Prostate gland (tissue), 2 donors: Measurements from ENCODE around the gene PGGHG. TPM values are rescaled to one million over a fixed set of nuclear protein-coding genes. Genes with fewer than 3 reads are reported as not detected.
"Not testable (repeated sequence)": the region's sequence is repeated elsewhere in the genome, so short reads cannot be mapped to it uniquely, and the experiment has no call there.

Experiments used
- DNase-seq: peaks from one replicate; pipeline ENCODE4 v3.0.0-alpha.2; 2019; ENCODE audit warnings: low spot score
- H3K27ac ChIP-seq, 2 donors: fragments of 200-600 bp; sonication (generic); 2 replicates each; pipeline ENCODE4 v1.5.1; 2017 to 2019
- H3K27me3 ChIP-seq: fragments of 200-600 bp; sonication (generic); replicated peaks from 2 replicates; pipeline ENCODE4 v1.5.1; 2019; ENCODE audit not compliant: insufficient read depth
- H3K36me3 ChIP-seq, 2 donors: fragments of 200-600 bp; sonication (generic); 1 replicate in 1 of 2; 2 replicates in 1 of 2; pipeline versions ENCODE4 v1.5.1 to v1.8.1; 2017 to 2019
- H3K4me1 ChIP-seq: fragments of 200-600 bp; sonication (generic); replicated peaks from 2 replicates; pipeline ENCODE4 v1.5.1; 2019
- H3K4me3 ChIP-seq, 2 donors: fragments of 200-600 bp; sonication (generic); 2 replicates each; pipeline ENCODE4 v1.5.1; 2017 to 2019
- H3K9me3 ChIP-seq: fragments of 200-600 bp; sonication (generic); 2 replicates; pipeline ENCODE4 v1.5.1; 2017
- POLR2A ChIP-seq: fragments of 450-650 bp; IDR thresholded peaks from one replicate; pipeline ENCODE4 v1.6.1; 2016; ENCODE audit warnings: antibody characterized with exemption, mild to moderate bottlenecking
- POLR2AphosphoS5 ChIP-seq: sonication (generic); formaldehyde crosslinking; IDR thresholded peaks from one replicate; pipeline ENCODE4 v1.6.1; 2017; ENCODE audit warnings: antibody characterized with exemption
- WGBS: methylation state at CpG from one replicate; pipeline ENCODE4 v1.1.5; 2018; 5-methylcytosine and 5-hydroxymethylcytosine counted together
- intact Hi-C: fragments of 100-400 bp; cut with DNase I; formaldehyde crosslinking; loops from one replicate; pipeline ENCODE4 v1.14.2; 2022
- total RNA-seq, 2 donors: library from RNA; depleted of rRNA; stranded (reverse); fragments of >200 nt; gene quantifications; one replicate each; pipeline ENCODE4 v1.1.0, GENCODE V29; 2016
- TF ChIP-seq, protein P1 (sequence below), 4 experiments: fragments of 200-600 bp in 2 of 4; fragments of 450-650 bp in 2 of 4; sonication (generic) in 2 of 4; IDR thresholded peaks; 1 replicate in 3 of 4; 2 replicates in 1 of 4; pipeline ENCODE4 v1.5.1; 2016 to 2019; ENCODE audit warnings: antibody characterized with exemption in 4 of 4, mild to moderate bottlenecking in 2 of 4, moderate library complexity in 2 of 4

PGGHG gene
- total RNA-seq, 2 donors from 2014 or later, result 18.4 to 63.1 TPM

DNA sequence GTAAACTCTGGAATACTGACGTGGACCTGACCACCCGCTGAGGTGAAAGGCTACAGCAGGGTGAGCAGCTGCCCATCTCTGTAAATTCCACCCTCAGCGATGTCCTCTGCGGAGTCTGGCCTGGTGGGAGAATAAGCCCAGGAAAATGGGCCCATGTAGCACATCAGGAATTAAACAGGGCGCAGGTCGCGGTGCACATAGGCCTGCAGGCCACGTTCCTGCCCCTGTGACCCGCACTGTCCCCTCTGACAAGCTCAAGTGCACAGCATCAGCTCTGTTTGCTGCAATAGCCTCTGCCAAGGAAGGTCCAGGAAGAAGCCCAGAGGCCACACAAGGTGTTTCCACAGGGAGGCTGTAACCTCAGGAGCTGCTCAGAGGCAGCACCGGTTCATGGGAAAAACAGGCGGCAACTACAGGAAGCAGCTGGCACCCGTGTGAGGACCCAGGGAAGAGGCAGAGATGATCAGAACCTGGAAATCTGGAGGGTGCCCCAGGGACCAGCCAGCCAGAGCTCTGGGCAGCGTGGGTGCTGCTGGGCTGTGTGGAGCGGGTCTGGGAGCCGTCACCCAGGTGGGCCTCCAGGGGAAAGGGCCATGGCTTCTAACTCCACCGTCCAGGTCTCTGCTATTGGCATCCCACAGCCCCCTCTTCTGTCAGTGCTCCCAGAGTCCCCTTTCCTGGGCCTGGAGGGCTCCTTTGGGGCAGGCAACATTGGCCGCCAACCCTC, 17.9 kb downstream of the PGGHG start:
- TF ChIP-seq, protein P1, sequence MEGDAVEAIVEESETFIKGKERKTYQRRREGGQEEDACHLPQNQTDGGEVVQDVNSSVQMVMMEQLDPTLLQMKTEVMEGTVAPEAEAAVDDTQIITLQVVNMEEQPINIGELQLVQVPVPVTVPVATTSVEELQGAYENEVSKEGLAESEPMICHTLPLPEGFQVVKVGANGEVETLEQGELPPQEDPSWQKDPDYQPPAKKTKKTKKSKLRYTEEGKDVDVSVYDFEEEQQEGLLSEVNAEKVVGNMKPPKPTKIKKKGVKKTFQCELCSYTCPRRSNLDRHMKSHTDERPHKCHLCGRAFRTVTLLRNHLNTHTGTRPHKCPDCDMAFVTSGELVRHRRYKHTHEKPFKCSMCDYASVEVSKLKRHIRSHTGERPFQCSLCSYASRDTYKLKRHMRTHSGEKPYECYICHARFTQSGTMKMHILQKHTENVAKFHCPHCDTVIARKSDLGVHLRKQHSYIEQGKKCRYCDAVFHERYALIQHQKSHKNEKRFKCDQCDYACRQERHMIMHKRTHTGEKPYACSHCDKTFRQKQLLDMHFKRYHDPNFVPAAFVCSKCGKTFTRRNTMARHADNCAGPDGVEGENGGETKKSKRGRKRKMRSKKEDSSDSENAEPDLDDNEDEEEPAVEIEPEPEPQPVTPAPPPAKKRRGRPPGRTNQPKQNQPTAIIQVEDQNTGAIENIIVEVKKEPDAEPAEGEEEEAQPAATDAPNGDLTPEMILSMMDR (IDR thresholded peaks at IDR 0.05), result no peak
- TF ChIP-seq POLR2A, result no peak
- TF ChIP-seq POLR2AphosphoS5, result no peak
- Histone ChIP-seq H3K27ac (peak overlapping the region in 1 of 2 donors; percentile 81), H3K4me3 (no peak overlapping the region), H3K4me1 (peaks cover under 1% of the 10 kb centered on the region), H3K9me3 (no peaks in the 10 kb centered on the region), H3K27me3 (no peaks in the 10 kb centered on the region), H3K36me3 (no peaks in the 10 kb centered on the region)
- DNase-seq, result no peak
- intact Hi-C loops, result loop anchor here (5.0 kb wide), 2 partner anchors 50 to 145 kb away; partner anchors contain the start of gene PTDSS2
- WGBS, result 93% methylated on average over 17 of the region's 17 CpGs

DNA sequence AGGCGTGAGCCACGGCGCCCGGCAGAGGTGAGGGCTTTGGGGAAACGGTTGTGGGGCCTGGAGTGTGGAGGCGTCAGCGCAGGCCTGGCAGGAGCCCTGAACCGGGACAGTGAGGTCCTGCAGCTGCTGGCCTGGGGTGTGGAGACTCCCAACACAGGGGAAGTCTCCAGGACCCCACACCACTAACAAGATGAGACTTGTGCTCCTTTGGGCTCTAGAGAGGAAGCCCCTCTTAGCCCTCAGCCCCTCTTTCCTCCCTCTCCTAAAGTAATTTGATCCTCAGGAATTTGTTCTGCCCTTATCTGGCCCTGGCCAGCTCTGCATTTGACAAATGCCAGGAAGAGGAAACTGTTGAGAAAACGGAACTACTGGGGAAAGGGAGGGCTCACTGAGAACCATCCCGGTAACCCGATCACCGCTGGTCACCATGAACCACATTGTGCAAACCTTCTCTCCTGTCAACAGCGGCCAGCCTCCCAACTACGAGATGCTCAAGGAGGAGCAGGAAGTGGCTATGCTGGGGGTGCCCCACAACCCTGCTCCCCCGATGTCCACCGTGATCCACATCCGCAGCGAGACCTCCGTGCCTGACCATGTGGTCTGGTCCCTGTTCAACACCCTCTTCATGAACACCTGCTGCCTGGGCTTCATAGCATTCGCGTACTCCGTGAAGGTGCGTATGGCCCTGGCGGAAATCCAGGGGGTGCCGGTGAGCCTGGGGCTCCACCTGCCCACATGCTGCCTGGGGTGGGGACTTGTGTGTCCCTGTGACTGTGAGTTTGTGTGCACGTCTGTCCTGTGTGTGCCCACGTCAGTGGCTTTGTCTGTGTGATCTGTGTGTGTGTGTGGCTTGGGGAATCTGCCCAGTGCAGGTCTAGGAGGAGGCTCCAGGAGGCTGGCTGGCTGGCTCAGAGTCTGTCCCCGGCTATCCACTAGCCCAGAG, 19.1 kb downstream of the PGGHG start, which contains the start of gene IFITM2:
Gene IFITM2 (plus strand): TSS at position 51 of the 943 bp plus-strand sequence. CDS start 377 bp downstream, at position 428.
- not testable (repeated sequence) for H3K27me3 ChIP-seq, DNase-seq, H3K36me3 ChIP-seq, H3K9me3 ChIP-seq
- intact Hi-C loops, result loop anchor here (5.0 kb wide), 2 partner anchors 49 to 144 kb away; partner anchors contain the start of gene PTDSS2
- peak within 1 kb of the TSS; percentile 23 to 29 for H3K4me3 ChIP-seq
- 43% methylated on average over 27 of the region's 28 CpGs for WGBS
- TF ChIP-seq, protein P1 (IDR thresholded peaks at IDR 0.05), result peak in 1 of 4 experiments; percentile 10
- peak; percentile 64 for TF ChIP-seq POLR2AphosphoS5
- H3K27ac ChIP-seq, result peak within 1 kb of the TSS; percentile 73 to 81
- peaks cover 11% of the 10 kb centered on the region for H3K4me1 ChIP-seq

DNA sequence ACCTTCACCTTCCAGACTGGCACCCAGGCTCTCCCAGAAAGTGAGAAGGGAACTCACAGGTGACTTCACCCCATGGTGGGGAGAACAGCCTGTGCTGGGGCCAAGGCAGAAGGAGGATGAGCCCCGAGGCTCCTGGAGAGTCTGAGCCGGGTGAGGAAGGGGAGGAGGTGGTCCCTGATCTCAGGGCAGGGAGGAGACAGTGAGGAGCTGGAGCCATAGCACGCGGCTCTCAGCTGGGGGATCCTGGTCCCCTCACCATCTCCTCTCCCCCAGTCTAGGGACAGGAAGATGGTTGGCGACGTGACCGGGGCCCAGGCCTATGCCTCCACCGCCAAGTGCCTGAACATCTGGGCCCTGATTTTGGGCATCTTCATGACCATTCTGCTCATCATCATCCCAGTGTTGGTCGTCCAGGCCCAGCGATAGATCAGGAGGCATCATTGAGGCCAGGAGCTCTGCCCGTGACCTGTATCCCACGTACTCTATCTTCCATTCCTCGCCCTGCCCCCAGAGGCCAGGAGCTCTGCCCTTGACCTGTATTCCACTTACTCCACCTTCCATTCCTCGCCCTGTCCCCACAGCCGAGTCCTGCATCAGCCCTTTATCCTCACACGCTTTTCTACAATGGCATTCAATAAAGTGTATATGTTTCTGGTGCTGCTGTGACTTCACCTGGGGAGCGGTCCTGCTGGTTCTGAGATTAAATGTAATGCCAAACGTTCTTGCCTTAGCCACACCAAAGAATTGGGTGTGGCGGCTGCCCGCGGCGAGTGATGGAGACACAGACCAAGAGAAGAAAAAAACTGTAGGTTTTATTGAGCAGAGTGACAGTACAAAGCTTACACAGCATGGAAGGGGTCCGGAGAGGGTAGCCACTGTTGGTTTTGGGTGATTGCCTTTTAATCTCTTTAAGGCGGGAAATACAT, 20.1 kb downstream of the PGGHG start:
- 60% methylated on average over 24 of the region's 24 CpGs for WGBS
- peak; percentile 17 for TF ChIP-seq POLR2A
- not testable (repeated sequence) for H3K36me3 ChIP-seq, H3K27me3 ChIP-seq, DNase-seq, H3K9me3 ChIP-seq
- peak overlapping the region; percentile 73 to 81 for H3K27ac ChIP-seq
- H3K4me1 ChIP-seq, result peaks cover 16% of the 10 kb centered on the region
- H3K4me3 ChIP-seq, result peak overlapping the region; percentile 17 to 23
- intact Hi-C loops, result loop anchor here (5.0 kb wide), 2 partner anchors 48 to 143 kb away; partner anchors contain the start of gene PTDSS2

DNA sequence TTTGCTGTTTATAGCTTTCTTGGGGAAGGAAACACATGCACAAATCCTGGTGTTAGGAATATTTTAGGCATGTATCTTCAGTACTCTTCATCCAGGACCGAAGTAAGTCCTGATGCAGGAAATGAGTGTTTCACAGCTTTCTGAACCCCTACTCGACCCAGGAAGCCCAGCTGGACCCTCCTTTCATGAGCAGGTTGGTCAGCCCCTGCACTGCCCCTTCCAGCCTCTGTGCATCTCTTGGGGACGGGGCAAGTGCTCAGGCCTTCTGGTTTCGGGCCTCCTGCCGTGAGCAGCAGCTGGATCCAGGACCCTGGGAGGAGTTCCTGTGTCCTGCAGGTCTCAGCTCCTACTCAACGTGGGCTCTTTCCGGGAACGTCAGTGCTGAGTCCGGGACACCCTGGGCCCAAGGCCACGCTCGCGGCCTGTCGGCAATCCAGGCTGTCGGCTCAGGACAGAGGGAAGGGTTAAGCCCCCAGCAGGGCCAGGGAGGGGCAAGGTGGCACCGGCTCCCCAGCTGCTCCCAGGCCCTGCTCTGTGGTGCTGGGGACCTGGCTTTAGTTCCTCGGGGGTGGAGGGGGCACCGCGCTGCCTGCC, 21.1 kb downstream of the PGGHG start:
- H3K4me1 ChIP-seq, result peaks cover 16% of the 10 kb centered on the region
- H3K4me3 ChIP-seq, result peak overlapping the region; percentile 14 to 22
- 12% methylated on average over 5 of the region's 18 CpGs for WGBS
- intact Hi-C loops, result loop anchor here (5.0 kb wide), 2 partner anchors 47 to 142 kb away; partner anchors contain the start of gene PTDSS2
- TF ChIP-seq, protein P1 (IDR thresholded peaks at IDR 0.05), result peak in 1 of 4 experiments; percentile 17
- peak overlapping the region; percentile 73 to 81 for H3K27ac ChIP-seq
- DNase-seq, H3K27me3 ChIP-seq, H3K36me3 ChIP-seq, H3K9me3 ChIP-seq: not testable (repeated sequence)

DNA sequence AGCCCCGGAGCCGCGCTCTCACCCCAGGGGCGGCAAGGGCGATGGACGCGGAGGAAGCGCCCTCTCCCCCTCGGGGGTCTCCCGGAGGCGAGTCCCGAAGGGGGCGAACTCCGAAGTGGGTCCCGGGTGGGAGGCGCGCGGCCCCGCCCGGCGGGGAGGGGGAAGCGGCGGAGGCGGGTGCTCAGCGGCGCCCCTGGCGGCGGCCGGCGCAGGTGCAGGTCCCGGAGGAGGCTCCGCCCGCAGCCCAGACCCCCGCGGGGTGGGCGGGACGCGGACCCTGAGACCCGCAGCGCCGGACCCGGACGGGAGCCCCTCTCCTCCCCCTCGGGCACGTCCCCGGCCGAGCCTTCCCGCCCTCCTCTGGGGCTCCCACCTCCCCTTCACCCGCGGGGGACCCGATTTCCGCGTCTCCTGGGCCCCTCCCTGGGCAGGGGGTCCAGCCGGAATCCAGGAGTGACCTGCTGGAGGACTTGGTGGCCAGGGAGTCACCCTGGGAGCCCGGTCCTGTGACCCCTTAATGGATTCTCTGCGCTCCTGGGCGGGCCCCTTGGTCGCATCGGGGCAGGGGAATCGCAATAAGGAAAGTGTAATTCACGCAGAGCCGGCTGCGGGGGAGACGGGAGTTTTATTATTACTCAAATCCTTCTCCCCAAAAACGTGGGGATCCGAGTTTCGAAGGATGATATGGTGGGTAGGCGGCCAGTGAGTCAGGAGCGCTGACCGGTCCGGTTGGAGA, 22.3 kb downstream of the PGGHG start:
- intact Hi-C loops, DNase-seq, H3K9me3 ChIP-seq, H3K27me3 ChIP-seq, H3K36me3 ChIP-seq: not testable (repeated sequence)
- peaks cover 16% of the 10 kb centered on the region for H3K4me1 ChIP-seq
- H3K4me3 ChIP-seq, result peak overlapping the region in 1 of 2 donors; percentile 21
- 29% methylated on average over 10 of the region's 71 CpGs for WGBS
- H3K27ac ChIP-seq, result peak overlapping the region in 1 of 2 donors; percentile 58
